Measurements from ENCODE around the gene CCDC88C.

CCDC88C gene

GRCh38 chr14:91377700-91378652 lies 39.6 kb downstream of the CCDC88C start:
- no peak for DNase-seq

- no peak for DNase-seq
Observed at GRCh38 chr14:91376547-91377477, 40.8 kb downstream of the CCDC88C start.

- no peak for DNase-seq
Observed at GRCh38 chr14:91375720-91376452, 41.7 kb downstream of the CCDC88C start.

- no peak for DNase-seq
Observed at GRCh38 chr14:91374879-91375702, 42.5 kb downstream of the CCDC88C start.

- DNase-seq: no peak
Observed at GRCh38 chr14:91374287-91374878, 43.2 kb downstream of the CCDC88C start.

GRCh38 chr14:91373591-91374254 lies 43.9 kb downstream of the CCDC88C start:
- no peak for DNase-seq

- DNase-seq: no peak
Observed at GRCh38 chr14:91372671-91373495, 44.7 kb downstream of the CCDC88C start.

- DNase-seq: no peak
Observed at GRCh38 chr14:91371990-91372375, 45.6 kb downstream of the CCDC88C start.

GRCh38 chr14:91371011-91371989 lies 46.3 kb downstream of the CCDC88C start:
- no peak for DNase-seq

- DNase-seq: no peak
Observed at GRCh38 chr14:91369628-91370445, 47.8 kb downstream of the CCDC88C start.

- DNase-seq: no peak
Observed at GRCh38 chr14:91368776-91369416, 48.7 kb downstream of the CCDC88C start.

- DNase-seq: no peak
Observed at GRCh38 chr14:91367173-91368171, 50.1 kb downstream of the CCDC88C start.

GRCh38 chr14:91366749-91367148 lies 50.9 kb downstream of the CCDC88C start:
- no peak for DNase-seq

GRCh38 chr14:91365552-91365951 lies 52.1 kb downstream of the CCDC88C start:
- no peak for DNase-seq

- DNase-seq: no peak
Observed at GRCh38 chr14:91364524-91365270, 52.9 kb downstream of the CCDC88C start.

Data from right forelimb (tissue), 1 donor.